SK-N-MC (cell line): Measurements from ENCODE around the gene TACC2.

ENCODE experiments used
- EZH2 ChIP-seq: fragments of 200-600 bp; sonication (generic); IDR thresholded peaks from one replicate; pipeline ENCODE4 v1.6.1; 2017; ENCODE audit warnings: antibody characterized with exemption
- POLR2AphosphoS5 ChIP-seq: IDR thresholded peaks from 2 replicates; pipeline ENCODE4 v1.6.1; 2012; ENCODE audit warnings: mild to moderate bottlenecking, low read depth, low read length, borderline replicate concordance

DNA sequence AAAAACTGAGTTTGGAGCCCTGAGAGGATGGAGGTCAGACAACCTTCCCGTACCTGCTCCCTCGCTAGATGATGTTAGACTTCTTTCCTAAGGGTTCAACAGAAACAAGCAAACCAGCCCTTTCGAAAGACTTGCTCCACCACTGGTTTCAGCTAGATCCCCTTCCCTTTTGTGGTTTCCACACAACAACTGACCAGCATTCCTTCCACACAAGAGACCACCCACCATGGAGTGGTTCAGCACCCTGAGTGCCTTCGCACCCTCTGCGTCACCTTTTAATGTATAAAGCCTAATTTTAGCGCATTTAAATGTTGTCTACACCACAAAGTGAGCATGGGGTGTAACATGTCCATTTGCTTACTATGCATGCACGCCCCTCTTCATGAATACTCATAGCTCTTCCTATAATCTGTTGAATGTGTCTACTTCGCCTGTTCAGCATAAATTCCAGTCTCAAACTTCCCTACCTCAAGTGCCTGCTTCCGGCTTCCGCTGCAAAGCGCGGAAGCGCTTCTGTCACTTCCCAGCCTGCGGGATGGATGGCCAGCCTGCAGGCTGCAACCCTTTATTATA lies 69.0 kb downstream of the TACC2 start:
- no peak for TF ChIP-seq POLR2AphosphoS5
- no peak for TF ChIP-seq EZH2
